GM19351 (cell line): ENCODE measurements around the gene RPUSD2.
"Not testable (repeated sequence)": the region's sequence is repeated elsewhere in the genome, so short reads cannot be mapped to it uniquely, and the experiment has no call there.

Experiments
- ATAC-seq: cut with Tn5 transposase; IDR thresholded peaks from one replicate; pipeline ENCODE4 v1.9.1; 2021; ENCODE audit warnings: mild to moderate bottlenecking, moderate library complexity; ENCODE audit not compliant: unreplicated experiment

The RPUSD2 gene

GRCh38 chr15:40565333-40566238 is 3.5 kb upstream of the RPUSD2 start:
- no peak for ATAC-seq

- ATAC-seq, result no peak
Observed at GRCh38 chr15:40567111-40567510, 2.0 kb upstream of the RPUSD2 start.

- no peak for ATAC-seq
Observed at GRCh38 chr15:40575113-40575512, 6.0 kb downstream of the RPUSD2 start.

- ATAC-seq, result not testable (repeated sequence)
Observed at GRCh38 chr15:40576914-40577313, 7.8 kb downstream of the RPUSD2 start.

GRCh38 chr15:40578892-40579291 is 9.8 kb downstream of the RPUSD2 start:
- no peak for ATAC-seq

- ATAC-seq, result not testable (repeated sequence)
Observed at GRCh38 chr15:40581796-40582195, 12.7 kb downstream of the RPUSD2 start.

GRCh38 chr15:40582726-40583246 is 13.7 kb downstream of the RPUSD2 start:
- ATAC-seq, result no peak

- no peak for ATAC-seq
Observed at GRCh38 chr15:40584191-40584590, 15.1 kb downstream of the RPUSD2 start.

- ATAC-seq, result no peak
Observed at GRCh38 chr15:40590667-40591050, 21.6 kb downstream of the RPUSD2 start.

GRCh38 chr15:40591389-40591788 is 22.3 kb downstream of the RPUSD2 start:
- ATAC-seq, result no peak

GRCh38 chr15:40593165-40593564 is 24.1 kb downstream of the RPUSD2 start:
- ATAC-seq, result no peak

GRCh38 chr15:40593588-40594428 is 24.7 kb downstream of the RPUSD2 start, which contains the start of gene KNL1:
KNL1 (plus strand) TSS chr15:40594249; CDS start chr15:40602932, 8,683 bp downstream.
- peak; percentile 69 for ATAC-seq

- ATAC-seq, result peak; percentile 40
Observed at GRCh38 chr15:40594429-40594836, 25.3 kb downstream of the RPUSD2 start.

- ATAC-seq, result no peak
Observed at GRCh38 chr15:40595219-40595618, 26.1 kb downstream of the RPUSD2 start.

- no peak for ATAC-seq
Observed at GRCh38 chr15:40595773-40596172, 26.7 kb downstream of the RPUSD2 start.

GRCh38 chr15:40597024-40597423 is 27.9 kb downstream of the RPUSD2 start:
- no peak for ATAC-seq

GRCh38 chr15:40598126-40598525 is 29.0 kb downstream of the RPUSD2 start:
- no peak for ATAC-seq

GRCh38 chr15:40598672-40599071 is 29.6 kb downstream of the RPUSD2 start:
- ATAC-seq, result no peak

GRCh38 chr15:40600956-40601355 is 31.9 kb downstream of the RPUSD2 start:
- no peak for ATAC-seq

GRCh38 chr15:40603935-40604334 is 34.8 kb downstream of the RPUSD2 start:
- ATAC-seq, result no peak

- no peak for ATAC-seq
Observed at GRCh38 chr15:40613080-40613479, 44.0 kb downstream of the RPUSD2 start.
